Esophagus squamous epithelium (tissue), 5 donors: ENCODE data around the gene HTR3C. TPM values are rescaled to one million over a fixed set of nuclear protein-coding genes. Genes with fewer than 3 reads are reported as not detected.
A peak's percentile ranks its signal among the peaks of the same experiment; 100 is the strongest.
"Not testable (repeated sequence)": the region's sequence is repeated elsewhere in the genome, so short reads cannot be mapped to it uniquely, and the experiment has no call there.

Experiments
- DNase-seq: peaks from one replicate; lab custom pipeline; 2025; lab: John Stamatoyannopoulos, UW
- H3K27ac ChIP-seq, 4 donors: fragments of 200-600 bp; sonication (generic); one replicate each; pipeline ENCODE4 v1.5.1; 2016 to 2019; ENCODE audit warnings: mild to moderate bottlenecking in 1 of 4
- H3K27me3 ChIP-seq, 4 donors: fragments of 200-600 bp; sonication (generic); 1 replicate in 3 of 4; 2 replicates in 1 of 4; pipeline versions ENCODE4 v1.5.1 to v1.6.0; 2017 to 2021; ENCODE audit warnings: antibody characterized with exemption in 1 of 4
- H3K36me3 ChIP-seq, 3 donors: fragments of 200-600 bp; sonication (generic); one replicate each; pipeline ENCODE4 v1.5.1; 2016 to 2019
- H3K4me1 ChIP-seq, 3 donors: fragments of 200-600 bp; sonication (generic); one replicate each; pipeline ENCODE4 v1.5.1; 2017 to 2019
- H3K4me3 ChIP-seq, 4 donors: fragments of 200-600 bp; sonication (generic); 1 replicate in 3 of 4; 2 replicates in 1 of 4; pipeline ENCODE4 v1.5.1; 2016 to 2019; ENCODE audit warnings: mild to moderate bottlenecking in 2 of 4, moderate library complexity in 1 of 4
- H3K9me3 ChIP-seq, 3 donors: fragments of 200-600 bp; sonication (generic); one replicate each; pipeline ENCODE4 v1.5.1; 2016 to 2019
- CTCF ChIP-seq, 6 experiments: fragments of 450-650 bp in 4 of 6; fragments of 200-600 bp in 2 of 6; sonication (generic) in 2 of 6; IDR thresholded peaks; one replicate each; pipeline ENCODE4 v1.5.1; 2016 to 2019; ENCODE audit warnings: antibody characterized with exemption in 6 of 6, mild to moderate bottlenecking in 4 of 6, moderate library complexity in 4 of 6
- POLR2A ChIP-seq, 4 donors: fragments of 450-650 bp; IDR thresholded peaks; one replicate each; pipeline ENCODE4 v1.6.1; 2017; ENCODE audit warnings: antibody characterized with exemption in 4 of 4, mild to moderate bottlenecking in 4 of 4, moderate library complexity in 3 of 4
- WGBS, 2 donors: methylation state at CpG; one replicate each; pipeline ENCODE4 v1.1.5; 2018; 5-methylcytosine and 5-hydroxymethylcytosine counted together
- intact Hi-C: fragments of 100-400 bp; cut with DNase I; formaldehyde crosslinking; loops from one replicate; pipeline ENCODE4 v1.15.0; 2022
- total RNA-seq, 4 donors: library from RNA; depleted of rRNA; stranded (reverse); fragments of >200 nt; gene quantifications; one replicate each; pipeline ENCODE4 v1.1.0, GENCODE V29; 2016
- donor health status: DM: yes; HTN: yes; CAD: no.

The HTR3C gene, protein sequence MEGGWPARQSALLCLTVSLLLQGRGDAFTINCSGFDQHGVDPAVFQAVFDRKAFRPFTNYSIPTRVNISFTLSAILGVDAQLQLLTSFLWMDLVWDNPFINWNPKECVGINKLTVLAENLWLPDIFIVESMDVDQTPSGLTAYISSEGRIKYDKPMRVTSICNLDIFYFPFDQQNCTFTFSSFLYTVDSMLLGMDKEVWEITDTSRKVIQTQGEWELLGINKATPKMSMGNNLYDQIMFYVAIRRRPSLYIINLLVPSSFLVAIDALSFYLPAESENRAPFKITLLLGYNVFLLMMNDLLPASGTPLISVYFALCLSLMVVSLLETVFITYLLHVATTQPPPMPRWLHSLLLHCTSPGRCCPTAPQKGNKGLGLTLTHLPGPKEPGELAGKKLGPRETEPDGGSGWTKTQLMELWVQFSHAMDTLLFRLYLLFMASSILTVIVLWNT
- not detected for total RNA-seq

DNA sequence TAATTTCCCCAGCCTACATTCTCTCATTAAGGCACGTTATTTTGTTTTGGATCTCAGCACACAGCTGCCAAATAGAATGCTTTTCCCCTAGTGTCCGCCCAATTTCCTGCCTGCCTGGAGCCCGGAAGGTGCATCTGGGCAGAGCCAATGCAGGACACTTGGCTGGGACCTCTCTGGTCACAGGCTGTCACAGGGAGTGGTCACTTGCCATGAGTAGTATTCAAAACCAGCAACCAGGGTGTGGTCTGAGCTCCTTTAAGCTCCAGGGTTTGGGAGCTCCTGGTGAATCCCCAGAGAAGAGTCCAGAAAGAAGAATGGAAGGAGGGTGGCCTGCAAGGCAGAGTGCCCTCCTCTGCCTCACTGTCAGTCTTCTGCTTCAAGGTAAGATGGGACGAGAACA, at the start of gene HTR3C:
TSS of gene HTR3C (plus strand) at position 281 of the 400 bp plus-strand sequence. CDS start at position 315, 34 bp downstream.
- no peak for TF ChIP-seq CTCF (IDR thresholded peaks at IDR 0.05)
- TF ChIP-seq POLR2A (IDR thresholded peaks at IDR 0.05), result no peak
- Histone ChIP-seq H3K4me1 (no peaks in the 10 kb centered on the region), H3K27ac (no peak within 1 kb of the TSS), H3K36me3 (no peaks in the 10 kb centered on the region), H3K27me3 (peaks cover 0 to 74% (median 0%) of the 10 kb centered on the region in 4 donors), H3K9me3 (no peaks in the 10 kb centered on the region), H3K4me3 (no peak within 1 kb of the TSS)
- DNase-seq, result no peak
- 78 to 82% methylated on average over 2 to 4 of the region's 4 CpGs for WGBS, 2 donors
- intact Hi-C loops, result no loop called here

- no peak overlapping the region for H3K4me3 ChIP-seq
- peak overlapping the region; percentile 61 to 83 (median 74) for H3K27ac ChIP-seq
- no peak for TF ChIP-seq POLR2A (IDR thresholded peaks at IDR 0.05)
- TF ChIP-seq CTCF (IDR thresholded peaks at IDR 0.05), result no peak
- peaks cover 0 to 11% (median 0%) of the 10 kb centered on the region in 3 donors for H3K36me3 ChIP-seq
- DNase-seq, result no peak
- intact Hi-C loops, result no loop called here
- no peaks in the 10 kb centered on the region for H3K27me3 ChIP-seq
- WGBS, 2 donors, result 54 to 74% methylated on average over 5 of the region's 5 CpGs
- H3K4me1 ChIP-seq, result peaks cover 42 to 85% (median 44%) of the 10 kb centered on the region in 3 donors
- H3K9me3 ChIP-seq, result no peaks in the 10 kb centered on the region
These were observed 49.5 kb upstream of the HTR3C start for GRCh38 chr3:184003187-184003967.

DNA sequence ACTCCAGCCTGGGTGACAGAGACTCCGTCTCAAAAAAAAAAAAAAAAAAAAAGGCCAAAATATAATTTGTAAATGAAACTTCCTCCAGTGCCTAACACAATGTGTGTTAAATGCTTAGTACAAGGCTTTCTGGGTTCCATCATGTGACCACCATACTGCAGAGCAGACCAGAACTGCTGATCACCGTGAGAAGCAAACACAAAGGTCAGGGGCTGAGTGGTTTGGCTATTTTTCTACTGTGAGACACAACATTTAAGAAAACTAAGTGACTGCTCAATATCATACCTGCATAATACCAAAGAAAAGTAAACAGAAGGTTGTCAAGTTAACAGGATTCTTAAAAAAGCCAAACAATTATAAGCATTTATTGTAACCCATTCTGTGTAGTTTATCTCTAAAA, 48.4 kb upstream of the HTR3C start:
- Histone ChIP-seq H3K36me3 (peaks cover 0 to 21% (median 0%) of the 10 kb centered on the region in 3 donors), H3K27me3 (no peaks in the 10 kb centered on the region), H3K9me3 (no peaks in the 10 kb centered on the region), H3K4me1 (peaks cover 38 to 84% (median 52%) of the 10 kb centered on the region in 3 donors), H3K27ac (peak overlapping the region; percentile 5 to 83 (median 74)), H3K4me3 (no peak overlapping the region)
- intact Hi-C loops, result no loop called here
- WGBS, 2 donors, result 63 to 68% methylated on average over 1 to 2 of the region's 2 CpGs
- DNase-seq, result no peak
- TF ChIP-seq POLR2A (IDR thresholded peaks at IDR 0.05), result no peak
- no peak for TF ChIP-seq CTCF (IDR thresholded peaks at IDR 0.05)

DNA sequence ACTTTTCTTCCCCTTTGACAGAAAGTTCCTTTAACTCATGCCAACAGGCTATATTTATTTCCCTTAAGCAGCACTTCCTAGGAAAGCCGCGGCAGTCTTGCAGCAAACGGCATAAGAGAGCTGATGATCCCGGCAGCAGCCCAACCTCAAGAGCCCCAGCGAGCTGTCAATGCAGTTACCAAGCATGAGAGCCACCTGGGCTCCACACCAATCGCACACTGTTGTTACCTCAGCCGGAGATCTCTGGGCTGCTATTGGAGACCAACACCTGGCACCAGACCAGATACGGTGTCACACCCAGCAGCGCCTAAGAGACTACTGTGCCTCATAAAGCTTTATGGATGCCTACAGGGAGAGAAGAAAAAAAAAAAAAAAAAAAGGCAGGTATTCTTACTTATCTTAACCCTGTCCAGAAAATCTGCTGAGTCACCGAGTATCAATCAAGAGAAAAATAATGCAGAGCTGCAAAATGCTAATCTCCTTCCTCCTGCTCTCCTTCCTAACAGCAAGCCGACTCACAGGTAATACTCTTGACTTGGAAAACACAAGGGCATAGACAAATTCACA, 46.8 kb upstream of the HTR3C start:
- DNase-seq, result no peak
- Histone ChIP-seq H3K27me3 (no peaks in the 10 kb centered on the region), H3K4me3 (peak overlapping the region in 3 of 4 donors; percentile 2 to 22 (median 19)), H3K36me3 (peaks cover 0 to 30% (median 3%) of the 10 kb centered on the region in 3 donors), H3K4me1 (peaks cover 38 to 81% (median 52%) of the 10 kb centered on the region in 3 donors), H3K9me3 (no peaks in the 10 kb centered on the region), H3K27ac (peak overlapping the region; percentile 73 to 83 (median 75))
- WGBS, 2 donors, result 7 to 26% methylated on average over 10 to 11 of the region's 11 CpGs
- TF ChIP-seq POLR2A (IDR thresholded peaks at IDR 0.05), result peak in 1 of 4 donors; percentile 45
- TF ChIP-seq CTCF (IDR thresholded peaks at IDR 0.05), result no peak
- intact Hi-C loops, result no loop called here

- H3K9me3 ChIP-seq, H3K4me3 ChIP-seq, H3K27me3 ChIP-seq, intact Hi-C loops, DNase-seq: not testable (repeated sequence)
- 40 to 74% methylated on average over 11 of the region's 11 CpGs for WGBS, 2 donors
- Histone ChIP-seq H3K4me1 (peaks cover 32 to 71% (median 52%) of the 10 kb centered on the region in 3 donors), H3K36me3 (peaks cover 0 to 38% (median 3%) of the 10 kb centered on the region in 3 donors), H3K27ac (peak overlapping the region; percentile 73 to 83 (median 75))
These were observed 45.6 kb upstream of the HTR3C start for GRCh38 chr3:184007143-184007813.
